Prostate gland (tissue), 2 donors: Measurements from ENCODE around the gene CCNF. TPM values are rescaled to one million over a fixed set of nuclear protein-coding genes. Genes with fewer than 3 reads are reported as not detected.

Experiments
- DNase-seq: peaks from one replicate; pipeline ENCODE4 v3.0.0-alpha.2; 2019; ENCODE audit warnings: low spot score
- H3K27ac ChIP-seq, 2 donors: fragments of 200-600 bp; sonication (generic); 2 replicates each; pipeline ENCODE4 v1.5.1; 2017 to 2019
- H3K27me3 ChIP-seq: fragments of 200-600 bp; sonication (generic); replicated peaks from 2 replicates; pipeline ENCODE4 v1.5.1; 2019; ENCODE audit not compliant: insufficient read depth
- H3K36me3 ChIP-seq, 2 donors: fragments of 200-600 bp; sonication (generic); 1 replicate in 1 of 2; 2 replicates in 1 of 2; pipeline versions ENCODE4 v1.5.1 to v1.8.1; 2017 to 2019
- H3K4me1 ChIP-seq: fragments of 200-600 bp; sonication (generic); replicated peaks from 2 replicates; pipeline ENCODE4 v1.5.1; 2019
- H3K4me3 ChIP-seq, 2 donors: fragments of 200-600 bp; sonication (generic); 2 replicates each; pipeline ENCODE4 v1.5.1; 2017 to 2019
- H3K9me3 ChIP-seq: fragments of 200-600 bp; sonication (generic); 2 replicates; pipeline ENCODE4 v1.5.1; 2017
- CTCF ChIP-seq, 4 experiments: fragments of 200-600 bp in 2 of 4; fragments of 450-650 bp in 2 of 4; sonication (generic) in 2 of 4; IDR thresholded peaks; 1 replicate in 3 of 4; 2 replicates in 1 of 4; pipeline ENCODE4 v1.5.1; 2016 to 2019; ENCODE audit warnings: antibody characterized with exemption in 4 of 4, mild to moderate bottlenecking in 2 of 4, moderate library complexity in 2 of 4
- POLR2A ChIP-seq: fragments of 450-650 bp; IDR thresholded peaks from one replicate; pipeline ENCODE4 v1.6.1; 2016; ENCODE audit warnings: antibody characterized with exemption, mild to moderate bottlenecking
- POLR2AphosphoS5 ChIP-seq: sonication (generic); formaldehyde crosslinking; IDR thresholded peaks from one replicate; pipeline ENCODE4 v1.6.1; 2017; ENCODE audit warnings: antibody characterized with exemption
- WGBS: methylation state at CpG from one replicate; pipeline ENCODE4 v1.1.5; 2018; 5-methylcytosine and 5-hydroxymethylcytosine counted together
- intact Hi-C: fragments of 100-400 bp; cut with DNase I; formaldehyde crosslinking; loops from one replicate; pipeline ENCODE4 v1.14.2; 2022
- total RNA-seq, 2 donors: library from RNA; depleted of rRNA; stranded (reverse); fragments of >200 nt; gene quantifications; one replicate each; pipeline ENCODE4 v1.1.0, GENCODE V29; 2016

The CCNF gene
- total RNA-seq, 2 donors from 2014 or later, result 7.3 to 8.0 TPM

GRCh38 chr16:2468725-2469398 lies 39.6 kb downstream of the CCNF start:
- WGBS, result 21% methylated on average over 14 of the region's 14 CpGs
- TF ChIP-seq POLR2A (no peak), POLR2AphosphoS5 (no peak), CTCF (IDR thresholded peaks at IDR 0.05) (no peak)
- Histone ChIP-seq H3K36me3 (no peaks in the 10 kb centered on the region), H3K4me3 (no peak overlapping the region), H3K27me3 (no peaks in the 10 kb centered on the region), H3K9me3 (no peaks in the 10 kb centered on the region), H3K4me1 (peaks cover 12% of the 10 kb centered on the region), H3K27ac (no peak overlapping the region)
- intact Hi-C loops, result no loop called here
- no peak for DNase-seq

- Histone ChIP-seq H3K4me3 (no peak overlapping the region), H3K27ac (no peak overlapping the region), H3K36me3 (no peaks in the 10 kb centered on the region), H3K27me3 (no peaks in the 10 kb centered on the region), H3K9me3 (no peaks in the 10 kb centered on the region), H3K4me1 (peaks cover 12% of the 10 kb centered on the region)
- TF ChIP-seq POLR2AphosphoS5 (no peak), POLR2A (no peak), CTCF (IDR thresholded peaks at IDR 0.05) (no peak)
- intact Hi-C loops, result no loop called here
- no peak for DNase-seq
- WGBS, result 70% methylated on average over 16 of the region's 16 CpGs
Observed at GRCh38 chr16:2469399-2470233, 40.4 kb downstream of the CCNF start.

- WGBS, result 85% methylated on average over 6 of the region's 7 CpGs
- H3K9me3 ChIP-seq, result no peaks in the 10 kb centered on the region
- peaks cover 12% of the 10 kb centered on the region for H3K4me1 ChIP-seq
- no peak overlapping the region for H3K4me3 ChIP-seq
- no peaks in the 10 kb centered on the region for H3K27me3 ChIP-seq
- no peak overlapping the region for H3K27ac ChIP-seq
- no peak for DNase-seq
- TF ChIP-seq CTCF (IDR thresholded peaks at IDR 0.05), result no peak
- no peak for TF ChIP-seq POLR2A
- no peak for TF ChIP-seq POLR2AphosphoS5
- H3K36me3 ChIP-seq, result no peaks in the 10 kb centered on the region
- intact Hi-C loops, result no loop called here
Observed at GRCh38 chr16:2470234-2470601, 41.0 kb downstream of the CCNF start.

- intact Hi-C loops, result no loop called here
- Histone ChIP-seq H3K36me3 (no peaks in the 10 kb centered on the region), H3K4me1 (peaks cover 12% of the 10 kb centered on the region), H3K27me3 (no peaks in the 10 kb centered on the region), H3K4me3 (no peak overlapping the region), H3K9me3 (no peaks in the 10 kb centered on the region), H3K27ac (no peak overlapping the region)
- WGBS, result 24% methylated on average over 9 of the region's 9 CpGs
- no peak for DNase-seq
- TF ChIP-seq POLR2A, result no peak
Observed at GRCh38 chr16:2470603-2471015, 41.4 kb downstream of the CCNF start.

- DNase-seq, result no peak
- intact Hi-C loops, result no loop called here
- Histone ChIP-seq H3K27ac (no peak within 1 kb of the TSS), H3K4me3 (peak within 1 kb of the TSS; percentile 4 to 24), H3K27me3 (no peaks in the 10 kb centered on the region), H3K9me3 (no peaks in the 10 kb centered on the region), H3K36me3 (no peaks in the 10 kb centered on the region), H3K4me1 (peaks cover 12% of the 10 kb centered on the region)
- TF ChIP-seq POLR2AphosphoS5, result no peak
- no peak for TF ChIP-seq POLR2A
- TF ChIP-seq CTCF (IDR thresholded peaks at IDR 0.05), result no peak
- 3% methylated on average over 19 of the region's 59 CpGs for WGBS
Observed at GRCh38 chr16:2471016-2471652, 41.9 kb downstream of the CCNF start, which contains the start of gene NTN3. TSS of gene NTN3 (plus strand) at chr16:2471297. CDS start at chr16:2471702, 405 bp downstream.
